SK-N-SH treated with all-trans-retinoic acid at 6 μM for 48 hours (cell line): ENCODE results near the gene STOML2.

Experiments used
- ATAC-seq: fragments of 200-7000 bp; cut with Tn5 transposase; 3 replicates; pipeline ENCODE4 v1.9.1; 2020; ENCODE audit warnings: mild to moderate bottlenecking, moderate library complexity
- ARNTL ChIP-seq: fragments of 450-650 bp; formaldehyde crosslinking; IDR thresholded peaks from 2 replicates; pipeline ENCODE4 v1.5.0; 2020; ENCODE audit warnings: low read depth, mild to moderate bottlenecking, moderate library complexity, borderline replicate concordance
- BACH2 ChIP-seq: fragments of 250-450 bp; sonication (Bioruptor Pico); IDR thresholded peaks from 2 replicates; pipeline ENCODE4 v1.9.0; 2021; ENCODE audit warnings: mild to moderate bottlenecking, borderline replicate concordance
- ESRRG ChIP-seq: fragments of 250-450 bp; sonication (Bioruptor Pico); IDR thresholded peaks from 2 replicates; pipeline ENCODE4 v1.6.1; 2021; ENCODE audit warnings: mild to moderate bottlenecking
- GLIS3 ChIP-seq: fragments of 250-450 bp; sonication (Bioruptor Pico); IDR thresholded peaks from 2 replicates; pipeline ENCODE4 v1.5.0; 2020; ENCODE audit warnings: mild to moderate bottlenecking, moderate library complexity
- ISL1 ChIP-seq: fragments of 250-450 bp; sonication (Bioruptor Pico); IDR thresholded peaks from 2 replicates; pipeline ENCODE4 v2.1.2; 2022; ENCODE audit warnings: mild to moderate bottlenecking, moderate library complexity
- OSR1 ChIP-seq: fragments of 250-450 bp; sonication (Bioruptor Pico); IDR thresholded peaks from 2 replicates; pipeline ENCODE4 v1.8.0; 2022; ENCODE audit warnings: moderate library complexity, mild to moderate bottlenecking, inconsistent platforms
- PPARA ChIP-seq: fragments of 250-450 bp; sonication (Bioruptor Pico); IDR thresholded peaks from 2 replicates; pipeline ENCODE4 v1.5.0; 2020; ENCODE audit warnings: mild to moderate bottlenecking, borderline replicate concordance
- RARB ChIP-seq: fragments of 250-450 bp; sonication (Bioruptor Pico); IDR thresholded peaks from 2 replicates; pipeline ENCODE4 v1.8.0; 2021; ENCODE audit warnings: mild to moderate bottlenecking, moderate library complexity
- SNAI2 ChIP-seq: fragments of 250-450 bp; sonication (Bioruptor Pico); IDR thresholded peaks from 2 replicates; pipeline ENCODE4 v1.5.0; 2020; ENCODE audit warnings: mild to moderate bottlenecking, moderate library complexity
- TOX ChIP-seq: fragments of 250-450 bp; sonication (Bioruptor Pico); IDR thresholded peaks from 2 replicates; pipeline ENCODE4 v1.8.0; 2021; ENCODE audit warnings: mild to moderate bottlenecking, moderate library complexity, borderline replicate concordance
- ZC3H10 ChIP-seq: fragments of 250-450 bp; sonication (Bioruptor Pico); IDR thresholded peaks from 2 replicates; pipeline ENCODE4 v1.5.1; 2021; ENCODE audit warnings: mild to moderate bottlenecking, moderate library complexity
- ZFP3 ChIP-seq: fragments of 250-450 bp; sonication (Bioruptor Pico); IDR thresholded peaks from 2 replicates; pipeline ENCODE4 v1.5.0; 2020; ENCODE audit warnings: mild to moderate bottlenecking, moderate library complexity
- ZFP30 ChIP-seq: fragments of 450-650 bp; formaldehyde crosslinking; IDR thresholded peaks from 2 replicates; pipeline ENCODE4 v1.5.0; 2022; ENCODE audit warnings: mild to moderate bottlenecking, moderate library complexity
- ZNF565 ChIP-seq: fragments of 450-650 bp; formaldehyde crosslinking; conservative IDR thresholded peaks from 2 replicates; pipeline ENCODE4 v1.5.0; 2020; ENCODE audit warnings: low read depth, mild to moderate bottlenecking, moderate library complexity
- ZNF70 ChIP-seq: fragments of 450-650 bp; formaldehyde crosslinking; IDR thresholded peaks from 2 replicates; pipeline ENCODE4 v1.5.0; 2020; ENCODE audit warnings: mild to moderate bottlenecking, moderate library complexity
- ZNF8 ChIP-seq: fragments of 450-650 bp; formaldehyde crosslinking; IDR thresholded peaks from 2 replicates; pipeline ENCODE4 v1.5.0; 2020; ENCODE audit warnings: mild to moderate bottlenecking, moderate library complexity
- TF ChIP-seq, protein P1 (sequence below): fragments of 250-450 bp; sonication (Bioruptor Pico); IDR thresholded peaks from 2 replicates; pipeline ENCODE4 v1.5.1; 2020; ENCODE audit warnings: low read depth, mild to moderate bottlenecking, moderate library complexity
- TF ChIP-seq, protein P2 (sequence below): fragments of 250-450 bp; sonication (Bioruptor Pico); IDR thresholded peaks from 2 replicates; pipeline ENCODE4 v1.5.0; 2020; ENCODE audit warnings: mild to moderate bottlenecking, moderate library complexity
- TF ChIP-seq, protein P3 (sequence below): fragments of 250-450 bp; sonication (Bioruptor Pico); IDR thresholded peaks from 2 replicates; pipeline ENCODE4 v1.8.0; 2020; ENCODE audit warnings: mild to moderate bottlenecking, moderate library complexity, borderline replicate concordance

Gene STOML2

DNA sequence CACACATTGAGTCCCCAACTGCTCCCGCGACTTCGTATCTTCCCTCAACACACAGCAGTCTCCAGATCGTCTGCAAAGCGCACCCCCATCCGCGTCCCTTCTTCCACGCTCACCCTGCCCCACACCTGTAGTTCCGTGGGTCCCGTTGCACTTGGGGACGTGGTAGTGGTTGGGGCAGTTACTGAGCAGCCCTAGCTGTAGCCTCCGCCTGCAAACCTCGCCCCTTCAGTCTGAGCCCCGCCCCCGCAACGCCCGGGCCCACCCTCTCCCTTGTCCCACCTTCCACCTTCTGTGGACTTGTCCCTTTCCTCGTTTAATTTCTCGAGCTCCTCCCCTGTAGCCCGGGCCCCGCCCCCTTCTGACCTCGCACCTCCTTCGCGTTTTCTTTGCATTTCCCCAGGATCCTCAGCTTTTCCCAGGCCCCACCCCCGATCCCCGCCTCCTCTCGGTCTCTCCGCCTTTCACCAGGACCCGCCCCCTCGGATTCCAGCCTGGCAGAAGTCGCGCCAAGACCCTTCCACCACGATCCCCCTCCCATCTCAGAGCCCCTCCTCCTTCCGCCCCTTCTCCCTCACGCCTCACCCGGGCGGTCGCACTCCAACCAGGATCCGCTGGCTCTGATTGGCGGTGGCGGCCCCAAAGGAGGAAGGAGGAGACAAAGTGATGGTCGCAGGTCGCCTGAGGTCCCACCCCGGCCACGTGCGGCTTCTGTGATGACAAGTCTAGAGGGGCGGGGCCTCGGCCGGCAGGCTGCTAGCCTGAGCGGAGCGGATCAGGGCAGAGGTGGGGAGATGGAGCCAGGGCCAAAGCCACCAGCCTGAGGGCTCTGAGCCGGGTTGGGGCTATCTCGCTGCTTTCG, 13.0 kb upstream of the STOML2 start, which contains the start of gene ATOSB (continued):
- TF ChIP-seq, protein P1, sequence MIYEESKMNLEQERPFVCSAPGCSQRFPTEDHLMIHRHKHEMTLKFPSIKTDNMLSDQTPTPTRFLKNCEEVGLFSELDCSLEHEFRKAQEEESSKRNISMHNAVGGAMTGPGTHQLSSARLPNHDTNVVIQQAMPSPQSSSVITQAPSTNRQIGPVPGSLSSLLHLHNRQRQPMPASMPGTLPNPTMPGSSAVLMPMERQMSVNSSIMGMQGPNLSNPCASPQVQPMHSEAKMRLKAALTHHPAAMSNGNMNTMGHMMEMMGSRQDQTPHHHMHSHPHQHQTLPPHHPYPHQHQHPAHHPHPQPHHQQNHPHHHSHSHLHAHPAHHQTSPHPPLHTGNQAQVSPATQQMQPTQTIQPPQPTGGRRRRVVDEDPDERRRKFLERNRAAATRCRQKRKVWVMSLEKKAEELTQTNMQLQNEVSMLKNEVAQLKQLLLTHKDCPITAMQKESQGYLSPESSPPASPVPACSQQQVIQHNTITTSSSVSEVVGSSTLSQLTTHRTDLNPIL (CRISPR knock-in tag) = no peak
- TF ChIP-seq ESRRG (no peak), SNAI2 (no peak)

DNA sequence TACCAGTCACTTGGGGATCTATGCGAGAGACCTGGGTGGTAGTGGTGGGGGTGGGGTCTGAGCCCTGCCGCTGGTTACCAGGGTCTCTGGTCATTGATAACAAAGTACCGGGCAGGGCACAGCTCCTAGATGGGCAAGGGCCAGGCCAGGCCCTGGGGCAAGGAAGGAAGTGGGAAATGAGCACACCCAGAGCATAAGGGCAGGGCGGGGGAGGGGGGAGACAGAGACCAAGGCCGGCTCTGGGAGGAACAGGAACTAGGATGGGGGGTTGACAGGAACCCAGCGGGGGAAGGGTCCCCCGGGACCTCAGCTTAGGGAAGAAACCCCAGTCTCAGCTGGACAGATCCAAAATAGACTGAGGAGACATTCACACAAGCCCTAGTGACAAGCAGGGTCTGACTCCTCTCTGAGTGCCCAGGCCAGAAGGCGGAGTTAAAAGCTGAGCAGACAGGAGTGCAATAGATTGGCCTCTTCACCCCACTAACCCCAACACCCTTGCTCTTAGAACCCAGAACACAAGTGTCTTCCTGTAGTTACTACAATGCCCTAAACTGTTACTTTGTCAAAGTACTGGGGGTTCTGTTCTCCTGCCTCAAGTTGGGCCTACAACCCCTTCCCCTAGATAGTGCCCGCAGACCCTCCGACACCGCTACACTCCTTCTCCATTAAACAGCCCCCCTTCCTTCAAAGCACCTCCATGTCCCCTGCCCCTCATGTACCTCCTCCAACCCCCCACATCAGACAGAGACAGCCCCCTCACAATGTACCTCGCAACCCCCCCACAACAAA, 12.1 kb upstream of the STOML2 start:
- ATAC-seq = no peak
- TF ChIP-seq PPARA (CRISPR knock-in tag) (no peak), TOX (no peak), ZFP30 (CRISPR knock-in tag) (no peak), BACH2 (CRISPR knock-in tag) (no peak), ZNF70 (CRISPR knock-in tag) (no peak), GLIS3 (CRISPR knock-in tag) (no peak), ZC3H10 (CRISPR knock-in tag) (no peak), ISL1 (CRISPR knock-in tag) (no peak)
- TF ChIP-seq, protein P1 (CRISPR knock-in tag) = no peak
- TF ChIP-seq, protein P2, sequence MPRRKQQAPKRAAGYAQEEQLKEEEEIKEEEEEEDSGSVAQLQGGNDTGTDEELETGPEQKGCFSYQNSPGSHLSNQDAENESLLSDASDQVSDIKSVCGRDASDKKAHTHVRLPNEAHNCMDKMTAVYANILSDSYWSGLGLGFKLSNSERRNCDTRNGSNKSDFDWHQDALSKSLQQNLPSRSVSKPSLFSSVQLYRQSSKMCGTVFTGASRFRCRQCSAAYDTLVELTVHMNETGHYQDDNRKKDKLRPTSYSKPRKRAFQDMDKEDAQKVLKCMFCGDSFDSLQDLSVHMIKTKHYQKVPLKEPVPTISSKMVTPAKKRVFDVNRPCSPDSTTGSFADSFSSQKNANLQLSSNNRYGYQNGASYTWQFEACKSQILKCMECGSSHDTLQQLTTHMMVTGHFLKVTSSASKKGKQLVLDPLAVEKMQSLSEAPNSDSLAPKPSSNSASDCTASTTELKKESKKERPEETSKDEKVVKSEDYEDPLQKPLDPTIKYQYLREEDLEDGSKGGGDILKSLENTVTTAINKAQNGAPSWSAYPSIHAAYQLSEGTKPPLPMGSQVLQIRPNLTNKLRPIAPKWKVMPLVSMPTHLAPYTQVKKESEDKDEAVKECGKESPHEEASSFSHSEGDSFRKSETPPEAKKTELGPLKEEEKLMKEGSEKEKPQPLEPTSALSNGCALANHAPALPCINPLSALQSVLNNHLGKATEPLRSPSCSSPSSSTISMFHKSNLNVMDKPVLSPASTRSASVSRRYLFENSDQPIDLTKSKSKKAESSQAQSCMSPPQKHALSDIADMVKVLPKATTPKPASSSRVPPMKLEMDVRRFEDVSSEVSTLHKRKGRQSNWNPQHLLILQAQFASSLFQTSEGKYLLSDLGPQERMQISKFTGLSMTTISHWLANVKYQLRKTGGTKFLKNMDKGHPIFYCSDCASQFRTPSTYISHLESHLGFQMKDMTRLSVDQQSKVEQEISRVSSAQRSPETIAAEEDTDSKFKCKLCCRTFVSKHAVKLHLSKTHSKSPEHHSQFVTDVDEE (CRISPR knock-in tag) = no peak
- TF ChIP-seq, all 23 proteins: peak for 0

DNA sequence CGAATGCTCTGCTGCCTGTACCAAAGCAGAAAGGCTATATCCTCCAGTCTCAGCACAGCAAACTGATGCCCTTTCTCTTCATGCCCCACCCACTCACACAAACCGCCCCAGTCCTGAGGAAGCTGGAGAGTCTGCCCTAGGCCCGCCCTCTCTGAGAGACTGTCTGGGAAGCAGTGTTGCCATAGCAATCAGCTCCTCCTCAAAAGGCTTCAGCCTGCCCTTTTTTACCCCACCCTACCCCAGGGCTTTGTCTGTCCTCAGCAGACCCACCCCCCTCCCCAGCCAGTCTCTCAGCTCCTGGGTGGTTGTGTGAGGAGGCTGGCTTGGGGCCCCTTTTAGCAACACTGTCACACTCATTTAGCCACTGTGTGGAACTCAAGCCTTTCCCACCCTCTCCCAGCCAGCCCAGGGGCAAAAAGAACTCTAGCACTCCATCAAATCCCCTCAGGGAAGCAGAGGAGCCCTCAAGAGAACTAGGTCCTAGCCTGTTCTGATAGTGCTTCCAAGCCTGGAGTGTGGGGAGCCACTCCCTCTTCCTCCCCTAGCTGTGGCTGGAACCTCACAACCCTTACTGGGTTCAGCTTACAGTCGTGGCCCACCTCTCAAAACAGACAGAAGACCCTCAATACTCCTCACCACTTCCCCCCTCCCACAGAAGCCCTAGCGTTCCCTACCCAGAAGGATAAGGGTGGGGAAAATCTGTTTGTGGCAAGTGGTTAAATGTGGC, 11.3 kb upstream of the STOML2 start:
- peak; percentile 56 for ATAC-seq
- no peak for TF ChIP-seq SNAI2
- no peak for TF ChIP-seq ZNF70 (CRISPR knock-in tag)
- TF ChIP-seq ZFP3 (CRISPR knock-in tag) = peak; percentile 92
- TF ChIP-seq BACH2 (CRISPR knock-in tag) = no peak
- TF ChIP-seq, all 23 proteins: peak for 1

DNA sequence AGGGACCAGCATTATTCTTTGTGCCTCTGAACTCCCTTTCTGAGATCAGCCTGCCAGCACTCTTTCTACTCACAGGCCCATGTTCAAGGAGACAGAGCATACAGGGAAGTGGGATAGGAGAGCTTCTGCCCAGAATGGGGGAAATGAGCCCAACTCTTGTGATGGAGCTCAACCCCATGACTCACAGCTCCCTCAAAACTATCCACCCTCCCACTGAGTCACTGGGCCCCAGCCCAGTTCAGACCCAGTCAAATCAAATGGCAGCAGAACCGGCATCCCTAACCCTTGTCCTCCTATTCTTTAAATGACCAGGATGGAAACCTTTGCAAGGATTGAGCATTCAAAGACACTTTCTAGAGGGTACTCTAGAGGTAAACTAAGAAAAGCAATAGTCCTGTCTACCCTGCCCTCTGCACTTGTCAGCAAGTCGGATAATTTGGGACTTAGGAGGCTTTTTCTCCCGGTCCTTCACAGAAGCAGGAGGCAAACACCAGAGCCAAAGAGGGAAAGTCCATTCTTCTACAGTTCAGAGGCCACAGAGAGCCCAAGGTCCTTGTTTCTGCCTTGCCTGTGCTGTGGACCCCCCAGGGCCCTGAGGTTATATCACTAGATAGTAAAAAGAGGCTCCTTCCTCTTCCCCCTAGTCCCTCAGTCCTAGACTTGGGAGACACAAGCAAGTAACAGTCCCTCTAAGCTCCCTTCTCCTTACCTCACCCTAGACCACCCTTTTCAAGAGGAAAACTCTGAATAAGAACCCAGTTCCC, 9.5 kb upstream of the STOML2 start:
- no peak for TF ChIP-seq BACH2 (CRISPR knock-in tag)
- no peak for TF ChIP-seq ISL1 (CRISPR knock-in tag)
- TF ChIP-seq, protein P3, sequence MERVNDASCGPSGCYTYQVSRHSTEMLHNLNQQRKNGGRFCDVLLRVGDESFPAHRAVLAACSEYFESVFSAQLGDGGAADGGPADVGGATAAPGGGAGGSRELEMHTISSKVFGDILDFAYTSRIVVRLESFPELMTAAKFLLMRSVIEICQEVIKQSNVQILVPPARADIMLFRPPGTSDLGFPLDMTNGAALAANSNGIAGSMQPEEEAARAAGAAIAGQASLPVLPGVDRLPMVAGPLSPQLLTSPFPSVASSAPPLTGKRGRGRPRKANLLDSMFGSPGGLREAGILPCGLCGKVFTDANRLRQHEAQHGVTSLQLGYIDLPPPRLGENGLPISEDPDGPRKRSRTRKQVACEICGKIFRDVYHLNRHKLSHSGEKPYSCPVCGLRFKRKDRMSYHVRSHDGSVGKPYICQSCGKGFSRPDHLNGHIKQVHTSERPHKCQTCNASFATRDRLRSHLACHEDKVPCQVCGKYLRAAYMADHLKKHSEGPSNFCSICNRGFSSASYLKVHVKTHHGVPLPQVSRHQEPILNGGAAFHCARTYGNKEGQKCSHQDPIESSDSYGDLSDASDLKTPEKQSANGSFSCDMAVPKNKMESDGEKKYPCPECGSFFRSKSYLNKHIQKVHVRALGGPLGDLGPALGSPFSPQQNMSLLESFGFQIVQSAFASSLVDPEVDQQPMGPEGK (CRISPR knock-in tag) = no peak
- no peak for TF ChIP-seq PPARA (CRISPR knock-in tag)
- no peak for TF ChIP-seq RARB (CRISPR knock-in tag)
- TF ChIP-seq ARNTL (CRISPR knock-in tag) = no peak
- no peak for TF ChIP-seq ZNF565 (CRISPR knock-in tag)
- TF ChIP-seq ZNF8 (CRISPR knock-in tag) = no peak
- TF ChIP-seq SNAI2 = no peak
- no peak for TF ChIP-seq ZC3H10 (CRISPR knock-in tag)
- no peak for TF ChIP-seq ZFP3 (CRISPR knock-in tag)
- no peak for TF ChIP-seq ZFP30 (CRISPR knock-in tag)
- no peak for TF ChIP-seq OSR1
- no peak for TF ChIP-seq ESRRG
- no peak for TF ChIP-seq TOX
- TF ChIP-seq, all 23 proteins: peak for 0
- ATAC-seq = no peak
